ENCODE data around the gene KCNJ10.

The KCNJ10 gene

DNA sequence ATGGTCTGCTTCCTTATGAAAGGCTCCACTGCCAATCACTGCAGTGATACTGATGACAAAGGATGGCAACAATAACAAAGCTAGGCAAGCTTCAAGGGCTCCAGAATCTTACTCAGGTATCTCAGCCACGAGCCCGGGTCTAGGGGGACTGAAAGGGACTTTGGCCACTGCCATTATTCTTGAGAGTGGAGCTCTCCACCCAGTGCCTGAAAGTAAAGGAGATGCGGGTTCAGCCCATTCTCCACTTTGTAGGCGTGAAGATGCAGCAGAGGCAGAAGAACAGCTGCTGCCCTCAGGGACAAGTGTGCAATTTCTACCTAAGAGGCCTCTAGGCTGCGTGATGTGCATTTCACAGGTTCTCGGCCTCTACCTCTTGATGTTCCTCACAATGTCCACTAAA, 84.5 kb downstream of the KCNJ10 start:
- DNase-seq, result no peak

DNA sequence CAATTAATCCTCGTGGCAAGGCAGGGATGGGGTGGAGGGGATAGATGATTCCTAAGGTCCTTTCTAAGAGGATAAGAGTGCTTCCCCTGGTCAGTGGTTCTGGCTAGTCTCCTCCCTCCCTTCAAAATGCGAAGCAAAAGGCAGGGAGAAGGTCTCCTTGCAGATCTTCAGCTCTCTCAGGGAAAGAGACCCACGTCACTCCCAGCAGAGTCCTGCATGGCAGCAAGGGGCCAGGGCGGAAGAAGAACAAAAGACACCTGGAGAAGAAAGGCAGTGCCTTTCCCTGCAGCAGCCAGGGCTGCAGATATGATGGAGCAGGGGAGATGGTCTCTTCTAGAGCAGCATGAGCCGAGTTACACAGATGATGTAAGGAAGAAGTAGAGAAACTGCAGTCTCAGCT, 86.3 kb downstream of the KCNJ10 start:
- no peak for DNase-seq

DNA sequence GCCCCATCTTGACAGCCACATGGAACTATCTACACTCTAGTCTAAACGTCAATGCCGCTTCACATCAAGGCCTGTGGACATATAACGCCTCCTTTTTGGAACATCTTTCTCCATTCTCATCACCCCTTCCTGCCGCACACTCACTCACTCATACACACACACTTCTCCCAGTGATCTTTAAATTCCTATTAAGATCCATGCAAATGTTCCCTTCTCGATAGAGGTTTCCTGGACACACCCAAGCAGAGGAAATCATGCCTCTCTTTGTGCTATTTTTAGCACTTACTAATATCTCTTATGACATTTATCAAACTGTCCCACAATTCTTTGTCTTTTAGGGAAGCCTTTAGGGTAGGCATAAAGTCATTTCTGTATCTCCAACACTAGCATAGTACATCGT, 87.7 kb downstream of the KCNJ10 start:
- DNase-seq, result no peak

DNA sequence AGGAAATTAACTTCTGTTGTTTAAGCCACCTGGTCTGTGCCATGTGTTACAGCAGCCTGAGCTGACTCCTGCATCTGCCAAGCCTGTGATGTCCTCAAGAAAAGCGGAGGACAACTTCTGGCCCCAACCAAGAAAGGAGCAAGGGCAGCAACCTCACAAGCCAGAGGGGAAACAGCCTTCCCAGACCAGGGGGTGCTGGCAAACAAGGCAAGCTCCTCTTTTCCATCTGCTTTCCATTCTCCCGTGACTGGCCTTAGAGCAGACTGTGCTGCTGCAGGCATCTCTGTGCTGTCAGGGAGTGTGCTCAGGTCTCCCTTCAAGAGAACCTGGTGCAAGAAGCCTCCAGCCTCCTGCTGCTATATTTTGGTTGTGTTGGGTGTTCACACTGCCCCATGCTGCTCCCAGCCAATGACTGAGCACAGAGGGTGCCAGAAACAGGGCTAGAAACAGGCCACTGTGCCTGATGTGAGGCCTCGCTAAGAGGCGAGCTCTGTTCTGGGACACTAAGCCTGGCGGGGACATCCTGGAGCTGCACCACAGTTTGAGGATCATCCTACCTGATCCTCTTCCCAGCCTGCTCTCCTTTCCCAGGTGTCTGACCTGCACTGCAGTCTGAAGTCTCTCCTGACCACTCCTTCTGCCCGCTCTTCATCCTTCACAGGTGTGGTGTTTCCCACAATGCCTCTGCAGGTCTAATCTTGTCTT, 88.5 kb downstream of the KCNJ10 start:
- DNase-seq, result no peak

DNA sequence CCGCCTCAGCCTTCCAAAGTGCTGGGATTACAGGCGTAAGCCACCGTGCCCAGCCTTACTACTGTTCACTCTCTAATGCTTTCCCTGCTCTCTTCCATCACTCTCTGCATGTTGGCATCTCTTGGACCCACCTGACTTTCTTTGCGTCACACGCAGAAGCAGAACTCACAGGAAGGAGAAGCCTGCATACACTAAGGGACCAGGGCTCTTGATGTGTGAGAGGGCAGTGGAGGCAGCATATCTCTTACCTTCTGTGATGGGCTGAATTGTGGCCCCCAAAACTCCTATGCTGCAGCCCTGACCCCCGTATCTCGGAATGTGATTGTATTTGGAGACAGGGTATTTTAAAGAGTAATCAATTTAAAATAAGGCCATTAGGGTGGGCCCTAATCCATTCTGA, 89.2 kb downstream of the KCNJ10 start:
- no peak for DNase-seq

DNA sequence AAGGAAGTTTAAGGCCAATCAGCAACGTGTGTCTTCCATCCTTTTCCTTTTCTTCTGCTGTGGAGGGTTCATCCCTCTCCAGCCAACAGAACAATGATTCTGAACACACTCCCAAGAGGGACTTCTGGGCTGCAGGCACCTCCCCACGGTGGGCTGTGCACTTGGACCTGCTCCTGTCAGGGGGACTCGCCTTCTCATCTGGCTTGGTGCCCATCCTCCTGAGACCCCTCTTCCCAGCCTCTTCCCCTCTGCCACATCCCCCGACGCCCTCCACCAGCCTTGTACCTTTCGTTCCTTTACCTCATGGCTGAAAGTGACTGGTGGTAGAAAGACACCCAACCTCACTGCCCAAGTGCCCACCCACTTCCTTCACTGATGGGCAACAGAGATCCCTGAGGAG, 89.9 kb downstream of the KCNJ10 start:
- DNase-seq, result no peak

DNA sequence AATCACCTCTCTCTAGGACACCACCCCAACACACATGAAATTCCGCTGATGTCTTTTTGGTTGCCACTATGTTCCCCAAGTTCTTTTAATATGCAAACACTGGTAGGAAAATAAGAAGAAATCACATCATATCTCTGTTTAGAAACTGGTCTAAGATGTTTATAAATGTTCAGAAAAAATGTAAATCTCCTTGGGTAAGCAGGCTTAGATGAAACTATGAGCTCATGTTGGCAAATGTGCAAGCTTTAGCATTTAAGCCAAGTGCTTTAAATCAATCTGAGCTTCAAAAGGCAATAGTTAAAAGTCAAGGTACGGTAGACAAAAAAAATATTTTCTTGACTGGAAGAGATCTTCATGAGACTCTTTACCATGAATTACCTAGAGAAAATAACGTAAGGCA, 90.7 kb downstream of the KCNJ10 start:
- DNase-seq, result no peak

DNA sequence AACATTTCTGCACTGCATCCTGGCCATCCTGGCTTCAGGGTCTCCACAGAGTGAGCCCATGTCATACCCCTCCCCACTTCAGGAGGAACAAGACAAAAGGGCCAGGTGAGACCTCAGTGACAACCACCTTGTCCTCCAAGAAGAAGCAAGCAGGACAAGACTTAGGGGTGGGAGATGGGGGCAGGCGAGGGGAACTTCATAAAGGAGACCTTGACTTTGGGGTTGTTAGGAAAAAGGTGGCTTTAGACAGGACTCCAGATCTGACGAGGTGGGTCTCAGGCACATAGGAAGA, 91.9 kb downstream of the KCNJ10 start:
- no peak for DNase-seq

DNA sequence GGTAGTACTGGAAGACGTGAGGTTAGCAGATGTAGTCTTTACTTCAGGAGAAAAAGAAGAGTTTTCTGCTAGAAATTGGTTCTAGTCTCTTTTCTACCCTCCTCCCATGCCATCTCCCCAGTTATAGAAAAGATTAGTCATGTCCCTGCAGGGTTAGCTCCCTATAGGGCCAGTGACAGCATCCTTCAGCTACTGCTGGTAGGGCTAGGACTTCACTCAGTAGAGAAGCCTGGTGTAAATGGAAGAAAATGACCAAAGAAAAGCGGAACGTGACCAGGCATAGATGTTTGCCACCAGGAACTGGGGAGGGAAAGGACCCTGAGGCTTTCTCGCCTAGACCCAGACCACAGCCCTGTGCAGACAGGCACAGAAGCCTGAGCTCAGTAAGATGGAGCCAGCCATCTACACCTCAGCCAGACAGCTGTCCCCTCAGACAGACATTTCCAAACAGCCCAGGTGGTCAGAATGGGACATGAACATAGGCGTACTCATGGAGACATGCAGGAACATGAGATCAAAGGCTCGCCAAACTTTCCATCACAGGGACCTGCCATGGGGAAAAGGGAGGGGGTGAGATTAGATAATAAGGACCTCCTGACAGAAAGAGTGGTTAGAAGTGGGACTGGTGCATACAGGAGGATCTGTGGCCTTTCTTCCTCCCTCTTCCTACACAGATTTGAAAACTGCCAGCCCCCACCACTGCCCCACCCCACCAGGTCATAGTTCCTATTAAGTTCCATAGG, 92.4 kb downstream of the KCNJ10 start:
- DNase-seq, result no peak

DNA sequence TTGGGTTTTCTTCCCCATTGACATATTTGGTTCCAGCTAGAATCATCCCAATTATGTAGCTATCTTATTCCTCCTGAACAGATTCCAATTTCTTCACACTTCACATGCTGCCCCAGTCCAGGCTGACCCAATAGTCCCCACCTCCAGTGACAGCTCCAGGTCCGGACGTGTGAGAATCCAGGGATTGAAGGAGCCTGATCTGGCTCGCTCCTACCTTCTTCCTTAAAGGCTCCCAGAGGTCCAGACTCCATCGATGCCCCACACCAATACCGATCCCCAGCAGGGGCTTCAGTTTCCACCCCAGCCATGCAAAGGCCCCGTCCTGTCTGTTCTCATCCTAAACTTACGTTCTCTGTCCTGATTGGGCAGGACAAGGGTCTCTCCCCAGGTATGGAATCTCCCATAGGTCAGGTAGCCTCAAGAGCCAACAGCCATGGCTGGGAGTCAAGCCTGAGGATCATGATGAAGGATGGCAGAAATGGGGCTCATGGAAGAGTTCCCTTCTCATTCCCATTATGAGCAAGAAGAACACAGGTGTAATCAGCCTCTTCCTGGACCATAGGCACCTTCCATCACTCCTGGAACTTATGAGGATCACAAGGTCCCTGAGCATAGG, 95.5 kb downstream of the KCNJ10 start:
- DNase-seq, result no peak

DNA sequence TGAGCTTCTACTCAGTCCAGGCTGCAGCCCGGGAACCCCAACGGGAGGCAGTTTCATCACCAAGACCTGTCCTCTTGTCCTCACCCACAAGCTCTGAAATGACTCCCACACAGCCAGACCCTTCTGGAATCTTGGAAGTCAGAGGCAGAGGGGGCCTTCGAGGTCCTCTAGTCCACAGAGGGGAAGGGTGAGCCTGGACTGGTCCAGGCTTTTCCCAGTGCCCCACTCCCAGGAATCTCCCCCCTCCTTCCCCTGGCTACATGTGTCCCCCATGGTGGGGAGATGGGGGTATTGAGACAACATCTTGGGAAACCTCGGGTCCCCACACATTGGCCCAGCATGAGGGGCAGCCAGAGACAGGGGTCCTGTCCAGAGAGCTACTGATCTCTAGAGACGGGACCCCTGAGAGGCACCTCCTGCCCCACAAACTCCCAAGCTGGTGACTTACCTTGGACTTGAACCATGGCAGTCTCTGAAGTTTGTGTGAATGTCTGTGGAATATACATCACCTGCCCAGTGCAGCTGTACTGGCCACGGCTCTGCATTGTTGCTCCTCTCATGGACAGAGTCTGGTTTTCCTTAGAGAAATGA, 96.5 kb downstream of the KCNJ10 start:
- DNase-seq, result no peak

DNA sequence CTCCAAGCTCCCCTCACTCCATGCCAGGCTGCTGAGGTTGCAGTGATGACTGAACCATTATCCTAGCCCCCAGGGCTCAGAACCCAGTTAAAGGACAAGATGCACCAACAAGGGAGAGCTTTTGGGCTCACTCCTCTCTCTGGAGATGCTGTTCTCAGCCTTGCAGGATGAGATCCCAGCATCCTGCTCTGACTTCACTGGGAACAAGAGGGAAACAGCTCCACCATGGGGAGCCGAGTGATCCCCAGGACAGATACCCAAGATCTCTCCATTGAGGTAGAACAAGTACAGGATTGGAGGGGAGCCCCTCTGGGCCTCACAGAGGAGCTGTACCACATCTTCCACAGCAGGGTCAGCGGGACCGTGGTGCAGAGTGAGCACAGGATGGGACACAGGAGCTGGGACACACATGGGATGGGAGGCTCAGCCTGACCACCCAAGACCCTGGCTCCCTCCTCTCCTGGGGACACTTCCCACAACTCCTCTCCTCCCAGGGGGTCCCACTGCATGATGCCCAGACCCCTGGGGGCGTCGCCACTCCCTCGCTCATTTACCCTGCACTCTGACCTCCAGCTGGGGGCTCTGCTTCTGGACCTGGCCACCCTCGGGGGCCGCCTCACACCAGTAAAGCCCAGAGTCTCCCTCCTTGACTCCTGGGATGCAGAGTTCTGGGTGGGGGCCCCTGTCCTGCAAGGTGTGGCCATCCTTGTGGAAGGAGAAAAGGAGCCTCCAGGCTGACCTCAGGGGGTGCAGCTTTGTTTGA, 97.3 kb downstream of the KCNJ10 start:
- no peak for DNase-seq

DNA sequence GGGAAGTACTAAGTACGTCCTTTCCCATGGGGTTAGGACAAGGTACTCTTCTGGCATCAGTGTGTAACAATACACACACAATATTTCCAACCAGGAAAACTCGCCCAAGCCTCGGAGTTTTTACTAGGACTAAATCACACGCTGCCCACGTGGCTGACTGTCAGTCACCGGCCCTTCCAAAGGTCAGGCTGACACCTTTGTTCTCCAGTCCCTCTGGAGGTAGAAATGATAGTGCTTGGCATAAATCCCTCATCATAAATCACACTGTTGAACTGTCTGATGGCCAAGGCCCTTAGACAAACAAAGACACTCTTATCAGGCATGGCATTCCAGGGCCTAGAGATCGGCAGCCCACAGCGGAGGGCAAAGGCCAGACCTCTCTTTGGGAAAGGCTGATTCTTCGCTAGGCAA, 99.0 kb downstream of the KCNJ10 start:
- no peak for DNase-seq

DNA sequence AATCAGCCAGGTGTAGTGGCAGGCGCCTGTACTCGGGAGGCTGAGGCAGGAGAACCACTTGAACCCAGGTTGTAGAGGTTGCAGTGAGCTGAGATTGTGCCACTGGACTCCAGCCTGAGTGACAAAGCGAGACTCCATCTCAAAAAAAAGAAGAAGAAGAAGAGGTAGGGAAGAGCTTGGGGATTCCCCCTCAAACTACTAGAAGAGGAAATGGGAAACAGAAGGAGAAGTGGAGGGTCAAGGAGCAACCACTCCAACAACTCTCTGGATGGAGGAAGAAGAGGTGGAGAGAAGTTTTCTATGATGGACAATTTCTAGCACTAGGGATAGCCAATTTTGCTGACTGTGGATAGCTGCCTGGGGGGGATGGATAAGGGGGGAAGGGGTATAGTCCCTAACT, 101.1 kb downstream of the KCNJ10 start:
- DNase-seq, result no peak

DNA sequence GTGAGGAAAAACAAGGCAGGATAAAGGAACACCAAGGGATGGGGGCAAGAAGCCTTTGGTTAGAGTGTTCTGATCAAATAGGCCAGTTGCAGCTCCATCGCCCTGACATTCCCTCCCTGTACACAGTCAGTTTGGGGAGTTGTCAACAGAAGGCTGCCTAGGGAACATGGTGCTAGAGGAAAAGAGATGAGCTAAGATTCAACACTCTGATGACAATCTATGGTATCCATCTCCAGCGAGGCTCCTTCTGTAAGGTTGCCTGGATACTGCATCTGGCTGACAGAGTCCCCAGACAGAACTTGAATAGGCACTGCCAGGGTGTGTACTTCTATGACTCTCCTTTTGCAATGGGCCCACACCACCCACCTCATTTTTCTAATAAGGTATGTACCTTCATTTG, 104.7 kb downstream of the KCNJ10 start:
- DNase-seq, result no peak

DNA sequence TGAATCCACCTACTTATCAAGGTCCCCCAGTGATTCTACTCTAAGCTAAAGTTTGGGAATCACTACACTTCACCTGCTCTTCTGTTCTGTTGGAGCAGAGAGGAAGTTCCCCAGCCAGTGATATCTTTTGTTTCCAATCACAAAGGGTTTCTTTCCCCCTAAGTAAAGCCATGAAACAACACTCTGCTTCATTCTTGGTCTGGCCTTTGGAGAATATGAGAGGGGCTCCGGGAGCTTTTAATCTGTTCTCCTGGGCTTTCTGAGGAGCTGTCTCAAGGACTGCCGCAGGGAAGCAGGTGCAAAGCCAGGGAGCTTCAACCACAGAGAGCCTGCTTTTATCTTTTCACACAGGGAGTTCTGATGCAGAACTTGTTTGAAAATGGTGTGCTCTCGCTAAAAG, 105.8 kb downstream of the KCNJ10 start:
- DNase-seq, result no peak

DNA sequence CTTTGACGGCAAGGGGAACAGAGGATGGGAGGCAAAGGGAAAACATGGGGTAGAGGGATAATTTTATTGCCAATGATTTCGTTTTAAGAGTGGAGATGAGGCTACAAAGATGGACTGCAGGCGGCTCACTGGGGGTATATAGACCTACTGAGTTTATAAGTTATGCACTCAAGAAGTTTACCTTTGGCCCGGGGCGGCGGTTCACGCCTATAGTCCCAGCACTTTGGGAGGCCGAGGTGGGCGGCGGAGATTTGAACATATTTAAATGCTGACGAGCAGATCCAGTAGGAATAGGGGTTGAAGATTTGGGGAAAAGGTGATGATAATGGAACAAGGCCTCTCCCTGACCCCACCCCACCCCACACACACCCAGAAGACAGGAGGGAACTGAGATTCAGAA, 107.8 kb downstream of the KCNJ10 start:
- no peak for DNase-seq

DNA sequence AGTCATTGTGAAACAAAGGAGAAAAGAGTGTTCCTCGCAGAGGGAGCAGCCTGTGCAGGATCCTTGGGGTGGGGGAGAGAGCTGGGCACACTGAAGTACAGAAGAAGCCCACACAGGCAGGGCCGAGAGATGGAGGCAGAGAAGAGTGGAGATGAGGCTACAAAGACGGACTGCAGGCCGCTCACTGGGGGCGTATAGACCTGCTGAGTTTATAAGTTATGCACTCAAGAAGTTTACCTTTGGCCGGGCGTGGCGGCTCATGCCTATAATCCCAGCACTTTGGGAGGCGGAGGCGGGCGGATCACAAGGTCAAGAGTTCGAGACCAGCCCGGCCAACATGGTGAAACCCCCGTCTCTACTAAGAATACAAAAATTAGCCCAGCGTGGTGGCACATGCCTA, 108.3 kb downstream of the KCNJ10 start:
- DNase-seq, result no peak

DNA sequence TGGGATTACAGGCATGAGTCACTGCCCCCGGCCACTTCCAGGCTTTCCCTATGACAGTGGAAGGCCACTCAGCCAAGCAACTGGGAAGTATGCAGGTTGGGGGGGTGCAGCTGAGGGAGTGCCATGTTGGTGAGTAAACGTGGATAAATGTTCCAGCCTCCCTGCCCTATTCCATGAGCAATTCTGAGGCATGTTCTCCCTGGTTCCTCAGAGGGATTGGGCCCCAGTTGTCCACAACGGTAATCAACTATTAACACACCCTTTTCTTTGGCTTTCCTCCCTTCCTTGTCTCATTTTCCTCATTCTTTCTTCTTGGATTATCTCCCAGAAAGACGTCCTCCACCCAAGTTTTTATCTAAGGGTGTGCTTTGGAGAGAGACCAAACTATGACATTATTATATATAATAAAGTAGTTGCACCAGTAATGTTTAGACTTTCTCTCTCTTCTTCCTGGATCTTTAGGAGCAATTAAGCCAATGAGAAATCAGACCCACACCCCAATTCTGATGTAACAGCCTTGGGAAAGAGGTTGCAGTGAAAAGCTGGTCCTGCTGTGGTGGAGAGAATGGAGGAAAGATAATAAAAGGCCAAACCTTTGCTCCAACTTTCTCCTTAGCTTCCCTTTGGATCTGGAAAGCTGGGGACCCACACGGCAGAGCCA, 109.1 kb downstream of the KCNJ10 start:
- no peak for DNase-seq

DNA sequence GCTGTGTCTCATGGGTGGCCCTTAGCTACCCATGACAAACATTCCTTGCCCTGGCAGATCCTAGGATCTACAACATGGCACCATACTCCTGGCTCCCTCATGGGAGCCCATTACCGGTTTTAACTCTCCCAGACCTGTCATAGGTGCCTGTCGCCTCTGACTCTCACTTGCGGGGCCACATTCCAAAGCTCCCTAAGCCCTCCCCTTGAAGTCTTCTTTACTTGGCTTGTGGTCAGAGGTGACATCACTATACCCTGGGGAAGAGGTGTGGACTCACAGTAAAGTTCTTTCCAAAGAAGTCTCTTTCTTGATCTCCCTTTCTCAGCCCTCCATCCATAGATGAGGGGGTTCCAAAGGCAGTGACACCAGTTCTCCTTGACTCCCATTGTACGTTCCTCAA, 110.5 kb downstream of the KCNJ10 start:
- DNase-seq, result no peak

DNA sequence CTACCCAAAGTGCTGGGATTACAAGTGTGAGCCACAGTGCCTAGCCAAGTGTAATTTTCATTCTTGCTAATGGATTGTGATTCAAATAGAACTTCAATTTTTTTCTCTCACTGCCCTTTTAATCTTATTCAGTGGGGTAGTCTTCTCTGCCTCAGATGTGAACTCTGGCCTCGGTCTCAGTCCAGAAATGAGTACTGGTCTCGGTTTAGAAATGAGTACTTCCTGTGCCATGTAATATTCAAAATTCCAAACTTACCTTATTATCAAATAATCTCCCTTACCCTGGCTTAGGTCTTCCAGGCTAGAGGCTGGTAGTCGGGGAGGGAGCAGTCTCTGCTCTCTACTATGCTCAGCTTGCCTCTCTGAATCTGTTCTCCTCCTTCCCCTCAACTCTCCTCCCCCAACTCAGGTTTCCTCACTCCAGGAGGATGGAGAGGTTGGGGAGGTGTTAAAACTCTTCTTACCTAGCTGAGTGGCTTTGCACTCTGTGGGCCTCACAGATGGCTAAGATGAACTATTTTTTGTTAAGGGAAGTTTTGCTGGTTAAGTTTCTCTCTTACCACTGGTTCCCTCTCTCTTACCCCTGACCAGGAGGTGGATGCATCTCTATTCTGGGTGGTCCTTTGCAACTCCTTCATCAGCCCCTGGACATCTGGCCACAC, 111.1 kb downstream of the KCNJ10 start:
- DNase-seq, result no peak

DNA sequence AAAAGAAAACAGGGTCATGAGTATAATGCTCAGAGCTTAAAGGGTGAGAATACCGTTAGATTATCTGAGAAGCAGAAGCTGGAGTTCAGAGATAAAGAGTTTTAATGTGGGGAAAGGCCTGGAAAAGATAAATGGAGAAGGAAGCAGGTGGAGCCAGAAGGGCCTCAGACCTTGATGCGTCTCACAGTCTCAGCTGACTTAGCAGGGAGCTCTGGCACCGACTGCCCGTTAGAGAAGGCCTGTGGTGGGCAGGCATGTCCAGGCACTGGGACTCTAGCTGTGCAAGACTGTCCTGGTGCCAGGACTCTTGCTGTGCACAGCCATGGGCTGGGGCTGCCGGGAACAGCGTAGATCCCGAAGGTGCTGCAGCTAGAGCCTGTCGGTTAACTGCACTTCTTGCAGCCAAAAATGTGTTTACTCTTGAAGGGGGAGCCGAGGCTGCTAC, 112.1 kb downstream of the KCNJ10 start:
- DNase-seq, result no peak
